T-cell (primary cell): Measurements from ENCODE around the gene HSD3B1. TPM values are rescaled to one million over a fixed set of nuclear protein-coding genes. Genes with fewer than 3 reads are reported as not detected.
"Not testable (repeated sequence)": the region's sequence is repeated elsewhere in the genome, so short reads cannot be mapped to it uniquely, and the experiment has no call there.

Experiments used
- ATAC-seq, 4 experiments: fragments of 200-7000 bp in 3 of 4; fragments of 150-1000 bp in 1 of 4; cut with Tn5 transposase; replicated peaks in 1 of 4; 1 replicate in 3 of 4; 2 replicates in 1 of 4; pipeline ENCODE4 v1.10.0; 2021; ENCODE audit warnings: moderate library complexity in 3 of 4, mild to moderate bottlenecking in 2 of 4, moderate number of reproducible peaks in 1 of 4
- CTCF ChIA-PET, 2 donors: fragments of 300-600 bp; sonication (Branson Sonifier 250); formaldehyde crosslinking; loops; one replicate each; lab custom pipeline; 2022; ENCODE audit warnings: antibody characterized with exemption in 2 of 2; lab: Charles Lee
- POLR2A ChIA-PET, 2 donors: fragments of 300-600 bp; sonication (Branson Sonifier 250); formaldehyde crosslinking; loops; one replicate each; lab custom pipeline; 2022; ENCODE audit warnings: antibody characterized with exemption in 2 of 2; lab: Charles Lee
- DNase-seq, 35 experiments: peaks; one replicate each; pipeline versions ENCODE4 v3.0.0 to v3.0.0-alpha.2; 2013 to 2023
- H3K27ac ChIP-seq: one replicate; pipeline ENCODE4 v1.5.1; 2013; ENCODE audit warnings: low read length
- H3K27me3 ChIP-seq, 2 experiments: replicated peaks in 1 of 2; 1 replicate in 1 of 2; 2 replicates in 1 of 2; pipeline versions ENCODE4 v1.6.1 to v1.7.0; 2013; ENCODE audit warnings: low read length in 1 of 2, mixed read lengths in 1 of 2; ENCODE audit not compliant: control insufficient read depth in 2 of 2, insufficient read depth in 2 of 2; ENCODE audit errors: extremely low read depth in 1 of 2
- H3K36me3 ChIP-seq, 2 donors: 1 replicate in 1 of 2; 2 replicates in 1 of 2; pipeline versions ENCODE4 v1.6.1 to v1.7.0; 2013; ENCODE audit warnings: low read length in 1 of 2; ENCODE audit not compliant: control insufficient read depth in 2 of 2, insufficient read depth in 1 of 2; ENCODE audit errors: extremely low read depth in 1 of 2
- H3K4me1 ChIP-seq, 2 experiments: 1 replicate in 1 of 2; 2 replicates in 1 of 2; pipeline versions ENCODE4 v1.6.1 to v1.7.0; 2013; ENCODE audit warnings: low read length in 2 of 2, mixed read lengths in 1 of 2; ENCODE audit not compliant: insufficient read depth in 2 of 2, control insufficient read depth in 1 of 2; ENCODE audit errors: extremely low read depth in 1 of 2
- H3K4me3 ChIP-seq, 2 donors: 1 replicate in 1 of 2; 2 replicates in 1 of 2; pipeline versions ENCODE4 v1.5.1 to v1.7.0; 2013; ENCODE audit warnings: mild to moderate bottlenecking in 2 of 2, low read length in 1 of 2, moderate library complexity in 1 of 2; ENCODE audit not compliant: control insufficient read depth in 1 of 2; ENCODE audit errors: extremely low read depth in 1 of 2
- H3K9me3 ChIP-seq: 2 replicates; pipeline ENCODE4 v1.7.0; 2013
- H3K27ac Mint-ChIP-seq, 2 donors: one replicate each; pipeline ENCODE4 v1.8.0; 2020 to 2021; ENCODE audit warnings: mild to moderate bottlenecking in 2 of 2, mixed read lengths in 2 of 2
- H3K27me3 Mint-ChIP-seq, 2 donors: one replicate each; pipeline ENCODE4 v1.8.0; 2021 to 2022; ENCODE audit warnings: mixed read lengths in 2 of 2
- H3K36me3 Mint-ChIP-seq: one replicate; pipeline ENCODE4 v1.8.0; 2021; ENCODE audit warnings: mixed read lengths
- H3K4me1 Mint-ChIP-seq, 3 donors: one replicate each; pipeline ENCODE4 v1.8.0; 2020 to 2022; ENCODE audit warnings: mixed read lengths in 3 of 3, mild to moderate bottlenecking in 1 of 3
- H3K4me3 Mint-ChIP-seq, 3 donors: one replicate each; pipeline ENCODE4 v1.8.0; 2020 to 2022; ENCODE audit warnings: mild to moderate bottlenecking in 3 of 3, mixed read lengths in 3 of 3, moderate library complexity in 3 of 3
- H3K9me3 Mint-ChIP-seq, 3 donors: one replicate each; pipeline ENCODE4 v1.8.0; 2020 to 2022; ENCODE audit warnings: mixed read lengths in 3 of 3
- WGBS: methylation state at CpG from one replicate; pipeline ENCODE4 v1.1.5; 2013; ENCODE audit warnings: missing lambda C conversion rate; ENCODE audit not compliant: insufficient coverage; 5-methylcytosine and 5-hydroxymethylcytosine counted together
- total RNA-seq, 35 experiments: library from RNA in 6 of 35; stranded (reverse) in 6 of 35; fragments of 120-200 nt in 1 of 35; gene quantifications; one replicate each; pipeline versions ENCODE4 v1.2.1 to v1.2.4 and lab custom pipeline; 2013 to 2026

HSD3B1 gene
- total RNA-seq, 5 donors from 2014 or later (not counting 1 experiment from before 2014, with no cell fraction given): not detected

- no peak for ATAC-seq
- no peaks in the 10 kb centered on the region for H3K4me1 ChIP-seq
- H3K27ac Mint-ChIP-seq: no peak overlapping the region
- DNase-seq: no peak
- H3K9me3 Mint-ChIP-seq: no peaks in the 10 kb centered on the region
- ChIA-PET POLR2A (no interaction called here), CTCF (no interaction called here)
- H3K27ac ChIP-seq: no peak overlapping the region
- no peaks in the 10 kb centered on the region for H3K4me1 Mint-ChIP-seq
- WGBS: no CpG with 5 or more reads among the region's 1 CpG
- no peak overlapping the region for H3K4me3 Mint-ChIP-seq
- no peaks in the 10 kb centered on the region for H3K9me3 ChIP-seq
- H3K27me3 ChIP-seq: peaks cover 0 to 6% of the 10 kb centered on the region in 2 experiments
- no peak overlapping the region for H3K4me3 ChIP-seq
- H3K36me3 ChIP-seq: no peaks in the 10 kb centered on the region
- peaks cover 5 to 17% of the 10 kb centered on the region in 2 donors for H3K27me3 Mint-ChIP-seq
- no peaks in the 10 kb centered on the region for H3K36me3 Mint-ChIP-seq
Measured at GRCh38 chr1:119546641-119547040, 39.6 kb downstream of the HSD3B1 start.

DNA sequence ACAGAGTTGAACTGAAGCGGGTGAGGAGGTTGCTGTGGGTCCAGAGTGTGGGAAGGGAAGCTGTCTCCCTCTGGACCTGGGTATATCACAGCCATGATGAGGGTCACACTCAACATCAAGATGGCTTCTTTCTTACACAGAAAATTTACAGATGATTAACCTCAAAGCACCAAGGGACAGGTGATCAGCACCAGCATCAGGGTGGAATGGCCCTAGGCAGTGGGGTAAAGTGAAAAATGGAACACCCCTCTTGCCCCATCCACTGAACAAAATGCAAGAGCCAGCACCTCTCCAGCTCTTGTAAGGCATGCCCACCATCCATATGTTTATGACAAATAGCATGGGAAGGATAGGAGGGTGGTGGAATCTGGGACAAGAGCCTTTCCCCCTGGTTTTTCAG, 40.3 kb downstream of the HSD3B1 start:
- no peak for ATAC-seq
- Histone ChIP-seq H3K36me3 (no peaks in the 10 kb centered on the region), H3K4me3 (no peak overlapping the region), H3K27me3 (peaks cover 0 to 6% of the 10 kb centered on the region in 2 experiments), H3K27ac (no peak overlapping the region), H3K9me3 (no peaks in the 10 kb centered on the region), H3K4me1 (no peaks in the 10 kb centered on the region)
- H3K27me3 Mint-ChIP-seq: peaks cover 4 to 17% of the 10 kb centered on the region in 2 donors
- H3K27ac Mint-ChIP-seq: no peak overlapping the region
- ChIA-PET CTCF (no interaction called here), POLR2A (no interaction called here)
- H3K4me3 Mint-ChIP-seq: no peak overlapping the region
- no peaks in the 10 kb centered on the region for H3K4me1 Mint-ChIP-seq
- no peaks in the 10 kb centered on the region for H3K36me3 Mint-ChIP-seq
- DNase-seq: no peak
- no peaks in the 10 kb centered on the region for H3K9me3 Mint-ChIP-seq
- WGBS: no CpG with 5 or more reads among the region's 1 CpG

DNA sequence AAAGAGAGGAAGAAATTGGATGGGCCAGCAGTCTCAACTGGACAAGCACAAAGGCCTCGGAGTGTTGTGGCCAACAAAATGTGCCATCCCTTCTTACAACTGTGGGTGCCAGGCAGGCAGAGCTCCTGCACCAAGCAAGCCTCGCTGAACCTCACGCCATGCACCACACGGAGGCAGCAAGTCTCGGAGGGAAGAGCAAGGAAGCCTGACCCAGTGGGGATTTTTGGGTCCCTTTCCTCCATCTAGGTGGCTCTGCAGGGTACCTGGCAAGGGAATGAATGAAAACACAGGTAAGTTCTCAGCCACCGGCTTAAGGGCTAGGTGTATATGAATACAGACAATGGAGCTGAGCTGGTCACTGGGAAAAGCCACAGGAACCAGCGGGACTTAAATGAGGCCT, 40.8 kb downstream of the HSD3B1 start:
- ChIA-PET POLR2A (no interaction called here), CTCF (no interaction called here)
- no peaks in the 10 kb centered on the region for H3K4me1 Mint-ChIP-seq
- H3K36me3 Mint-ChIP-seq: no peaks in the 10 kb centered on the region
- ATAC-seq: no peak
- Histone ChIP-seq H3K9me3 (no peaks in the 10 kb centered on the region), H3K4me1 (no peaks in the 10 kb centered on the region), H3K36me3 (no peaks in the 10 kb centered on the region), H3K4me3 (no peak overlapping the region), H3K27me3 (peaks cover 0 to 6% of the 10 kb centered on the region in 2 experiments), H3K27ac (no peak overlapping the region)
- no peak overlapping the region for H3K4me3 Mint-ChIP-seq
- H3K27ac Mint-ChIP-seq: no peak overlapping the region
- peaks cover 4 to 12% of the 10 kb centered on the region in 2 donors for H3K27me3 Mint-ChIP-seq
- no peak for DNase-seq
- H3K9me3 Mint-ChIP-seq: no peaks in the 10 kb centered on the region
- 84% methylated on average over 6 of the region's 7 CpGs for WGBS

DNA sequence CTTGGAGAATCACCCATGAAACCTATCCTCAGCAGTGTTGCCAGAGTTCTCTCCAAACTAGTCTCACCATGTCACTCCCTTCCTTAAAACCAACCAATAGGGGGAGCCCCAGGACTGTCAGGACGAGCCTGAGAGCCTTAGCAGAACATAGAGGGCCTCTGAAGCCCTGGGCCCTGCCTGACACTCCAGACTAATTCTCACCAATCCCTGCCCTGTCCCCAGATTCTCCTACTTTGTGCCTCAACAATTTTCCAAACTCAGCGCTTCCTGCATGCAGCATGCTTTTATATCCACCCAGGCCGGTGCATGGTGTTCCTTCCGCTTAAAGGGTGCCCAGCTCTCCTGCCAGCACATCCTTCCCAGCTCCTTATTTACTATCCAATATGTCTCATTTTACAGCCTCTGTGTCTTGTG, 42.7 kb downstream of the HSD3B1 start:
- peaks cover 0 to 6% of the 10 kb centered on the region in 2 experiments for H3K27me3 ChIP-seq
- no peak overlapping the region for H3K4me3 Mint-ChIP-seq
- H3K27ac Mint-ChIP-seq: no peak overlapping the region
- no peaks in the 10 kb centered on the region for H3K9me3 ChIP-seq
- H3K4me1 ChIP-seq: no peaks in the 10 kb centered on the region
- no peak overlapping the region for H3K27ac ChIP-seq
- no peaks in the 10 kb centered on the region for H3K9me3 Mint-ChIP-seq
- H3K27me3 Mint-ChIP-seq: peaks cover 4 to 7% of the 10 kb centered on the region in 2 donors
- CTCF ChIA-PET: no interaction called here
- no peaks in the 10 kb centered on the region for H3K36me3 ChIP-seq
- no peaks in the 10 kb centered on the region for H3K36me3 Mint-ChIP-seq
- peak in 2 of 35 experiments; percentile 4 to 6 for DNase-seq
- WGBS: 69% methylated on average over 4 of the region's 4 CpGs
- ATAC-seq: no peak
- H3K4me3 ChIP-seq: no peak overlapping the region
- H3K4me1 Mint-ChIP-seq: no peaks in the 10 kb centered on the region
- POLR2A ChIA-PET: no interaction called here

- ChIA-PET POLR2A (no interaction called here), CTCF (no interaction called here)
- no peak overlapping the region for H3K27ac ChIP-seq
- ATAC-seq (no peak), DNase-seq (no peak)
- peaks cover 4 to 7% of the 10 kb centered on the region in 2 donors for H3K27me3 Mint-ChIP-seq
- peaks cover 0 to 6% of the 10 kb centered on the region in 2 experiments for H3K27me3 ChIP-seq
- no peak overlapping the region for H3K27ac Mint-ChIP-seq
- no peaks in the 10 kb centered on the region for H3K9me3 Mint-ChIP-seq
- H3K4me3 ChIP-seq: no peak overlapping the region
- 88% methylated on average over 2 of the region's 2 CpGs for WGBS
- H3K36me3 ChIP-seq: no peaks in the 10 kb centered on the region
- H3K9me3 ChIP-seq: no peaks in the 10 kb centered on the region
- no peak overlapping the region for H3K4me3 Mint-ChIP-seq
- no peaks in the 10 kb centered on the region for H3K36me3 Mint-ChIP-seq
- H3K4me1 ChIP-seq: no peaks in the 10 kb centered on the region
- H3K4me1 Mint-ChIP-seq: no peaks in the 10 kb centered on the region
Measured at GRCh38 chr1:119550381-119550780, 43.4 kb downstream of the HSD3B1 start.

DNA sequence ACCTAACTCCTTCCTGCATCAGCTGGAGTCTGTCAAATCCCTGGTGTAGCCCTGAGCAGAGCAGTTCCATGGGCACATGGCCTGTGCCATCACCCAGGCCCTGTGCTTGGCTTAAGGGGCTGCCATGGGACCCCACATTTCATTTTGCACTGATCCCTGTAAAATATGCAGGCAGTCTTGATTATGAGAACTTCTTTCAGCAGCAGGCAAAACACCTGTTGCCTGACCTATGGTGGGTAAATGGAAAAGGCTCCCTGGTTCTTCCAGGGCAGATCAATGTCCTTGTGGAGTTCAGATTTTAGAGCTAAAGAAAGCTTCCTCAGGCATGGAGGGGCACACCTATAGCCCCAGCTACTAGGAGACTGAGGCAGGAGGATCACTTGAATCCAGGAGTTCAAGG, 44.2 kb downstream of the HSD3B1 start:
- H3K4me1 Mint-ChIP-seq: no peaks in the 10 kb centered on the region
- H3K4me1 ChIP-seq: no peaks in the 10 kb centered on the region
- no peak for DNase-seq

GRCh38 chr1:119552656-119553055, 45.6 kb downstream of the HSD3B1 start:
- H3K4me1 Mint-ChIP-seq, H3K27me3 Mint-ChIP-seq, ATAC-seq, H3K9me3 Mint-ChIP-seq, H3K4me1 ChIP-seq, H3K27me3 ChIP-seq, H3K36me3 Mint-ChIP-seq, H3K4me3 ChIP-seq, H3K4me3 Mint-ChIP-seq, H3K9me3 ChIP-seq, CTCF ChIA-PET, H3K27ac Mint-ChIP-seq, H3K27ac ChIP-seq, DNase-seq, POLR2A ChIA-PET, H3K36me3 ChIP-seq: not testable (repeated sequence)
- no CpG with 5 or more reads among the region's 1 CpG for WGBS

More for the DNA sequence above, 44.2 kb downstream of the HSD3B1 start:
- no peaks in the 10 kb centered on the region for H3K36me3 ChIP-seq
- H3K4me3 Mint-ChIP-seq: no peak overlapping the region
- peaks cover 0 to 6% of the 10 kb centered on the region in 2 experiments for H3K27me3 ChIP-seq
- no peaks in the 10 kb centered on the region for H3K9me3 ChIP-seq
- H3K4me3 ChIP-seq: no peak overlapping the region
- peaks cover 3 to 4% of the 10 kb centered on the region in 2 donors for H3K27me3 Mint-ChIP-seq
- no peaks in the 10 kb centered on the region for H3K9me3 Mint-ChIP-seq
- H3K27ac Mint-ChIP-seq: no peak overlapping the region
- POLR2A ChIA-PET: no interaction called here
- CTCF ChIA-PET: no interaction called here
- no peaks in the 10 kb centered on the region for H3K36me3 Mint-ChIP-seq
- no peak overlapping the region for H3K27ac ChIP-seq
- ATAC-seq: no peak
